Brain pericyte (primary cell): Measurements from ENCODE around the gene RAC2.

Experiments used
- DNase-seq: peaks from one replicate; pipeline ENCODE4 v3.0.0-alpha.2; 2012; ENCODE audit warnings: low read depth, low spot score

Gene RAC2

GRCh38 chr22:37187891-37188761, 55.9 kb downstream of the RAC2 start, which contains the start of gene C1QTNF6:
Gene C1QTNF6, minus strand, starts transcription at chr22:37188247. Its CDS starts 34 bp downstream, at chr22:37188213.
- DNase-seq: no peak

- no peak for DNase-seq
Measured at GRCh38 chr22:37187552-37187890, 56.5 kb downstream of the RAC2 start.

GRCh38 chr22:37186997-37187522, 57.0 kb downstream of the RAC2 start:
- DNase-seq: no peak

- DNase-seq: peak; percentile 58
Measured at GRCh38 chr22:37186228-37186996, 57.7 kb downstream of the RAC2 start.

- DNase-seq: no peak
Measured at GRCh38 chr22:37185646-37186227, 58.3 kb downstream of the RAC2 start.

- DNase-seq: no peak
Measured at GRCh38 chr22:37184816-37185541, 59.1 kb downstream of the RAC2 start.

- no peak for DNase-seq
Measured at GRCh38 chr22:37184380-37184755, 59.7 kb downstream of the RAC2 start.

- DNase-seq: no peak
Measured at GRCh38 chr22:37183432-37184379, 60.4 kb downstream of the RAC2 start.

GRCh38 chr22:37182949-37183245, 61.2 kb downstream of the RAC2 start:
- no peak for DNase-seq

GRCh38 chr22:37182101-37182948, 61.7 kb downstream of the RAC2 start:
- DNase-seq: no peak

- no peak for DNase-seq
Measured at GRCh38 chr22:37181681-37182080, 62.4 kb downstream of the RAC2 start.

GRCh38 chr22:37180531-37181231, 63.4 kb downstream of the RAC2 start:
- DNase-seq: no peak

- no peak for DNase-seq
Measured at GRCh38 chr22:37179622-37180420, 64.2 kb downstream of the RAC2 start.

- DNase-seq: no peak
Measured at GRCh38 chr22:37179126-37179470, 65.0 kb downstream of the RAC2 start.

- no peak for DNase-seq
Measured at GRCh38 chr22:37178350-37179125, 65.5 kb downstream of the RAC2 start.

GRCh38 chr22:37177755-37178154, 66.3 kb downstream of the RAC2 start:
- DNase-seq: no peak

- no peak for DNase-seq
Measured at GRCh38 chr22:37177221-37177620, 66.8 kb downstream of the RAC2 start.
